NCI-H1417 treated with DMSO at 0.1 percent for 48 hours (cell line): ENCODE data around the gene GUCY1A1.

Experiments
- DNase-seq: peaks from one replicate; lab custom pipeline; 2025; lab: John Stamatoyannopoulos, UW

GUCY1A1 gene

GRCh38 chr4:155693015-155693663 is 26.5 kb downstream of the GUCY1A1 start:
- DNase-seq = no peak

GRCh38 chr4:155694100-155694785 is 27.6 kb downstream of the GUCY1A1 start:
- no peak for DNase-seq

GRCh38 chr4:155696226-155696625 is 29.6 kb downstream of the GUCY1A1 start:
- no peak for DNase-seq

GRCh38 chr4:155696726-155697125 is 30.1 kb downstream of the GUCY1A1 start:
- DNase-seq = no peak

- DNase-seq = no peak
These were observed 35.2 kb downstream of the GUCY1A1 start for GRCh38 chr4:155701827-155702226.

GRCh38 chr4:155703486-155704247 is 37.0 kb downstream of the GUCY1A1 start:
- DNase-seq = no peak

- no peak for DNase-seq
These were observed 38.3 kb downstream of the GUCY1A1 start for GRCh38 chr4:155704841-155705404.

GRCh38 chr4:155705664-155706063 is 39.0 kb downstream of the GUCY1A1 start:
- no peak for DNase-seq

- no peak for DNase-seq
These were observed 39.5 kb downstream of the GUCY1A1 start for GRCh38 chr4:155706147-155706546.

- DNase-seq = no peak
These were observed 40.6 kb downstream of the GUCY1A1 start for GRCh38 chr4:155707251-155707650.

GRCh38 chr4:155708782-155709181 is 42.1 kb downstream of the GUCY1A1 start:
- no peak for DNase-seq

GRCh38 chr4:155709918-155710317 is 43.3 kb downstream of the GUCY1A1 start:
- DNase-seq = no peak

- no peak for DNase-seq
These were observed 44.9 kb downstream of the GUCY1A1 start for GRCh38 chr4:155711556-155711955.

GRCh38 chr4:155712846-155713245 is 46.2 kb downstream of the GUCY1A1 start:
- DNase-seq = no peak

GRCh38 chr4:155713911-155714310 is 47.3 kb downstream of the GUCY1A1 start:
- DNase-seq = no peak

GRCh38 chr4:155722336-155722735 is 55.7 kb downstream of the GUCY1A1 start:
- DNase-seq = no peak

- no peak for DNase-seq
These were observed 56.3 kb downstream of the GUCY1A1 start for GRCh38 chr4:155722816-155723499.

- no peak for DNase-seq
These were observed 58.1 kb downstream of the GUCY1A1 start for GRCh38 chr4:155724731-155725130.

- DNase-seq = no peak
These were observed 67.4 kb downstream of the GUCY1A1 start for GRCh38 chr4:155734065-155734464.

GRCh38 chr4:155734951-155735350 is 68.3 kb downstream of the GUCY1A1 start:
- no peak for DNase-seq

GRCh38 chr4:155735496-155735895 is 68.8 kb downstream of the GUCY1A1 start:
- no peak for DNase-seq

GRCh38 chr4:155738548-155738947 is 71.9 kb downstream of the GUCY1A1 start:
- DNase-seq = no peak
